Endothelial cell (in vitro differentiated cells): ENCODE measurements around the gene RPH3AL. TPM values are rescaled to one million over a fixed set of nuclear protein-coding genes. Genes with fewer than 3 reads are reported as not detected.

Experiments
- DNase-seq: peaks from one replicate; pipeline ENCODE4 v3.0.0; 2021; ENCODE audit warnings: low spot score
- H3K27ac Mint-ChIP-seq: one replicate; pipeline ENCODE4 v1.8.0; 2021; ENCODE audit warnings: mixed read lengths, inconsistent platforms; ENCODE audit not compliant: unreplicated experiment
- H3K27me3 Mint-ChIP-seq: one replicate; pipeline ENCODE4 v1.8.0; 2021; ENCODE audit warnings: mild to moderate bottlenecking, moderate library complexity, mixed read lengths, inconsistent platforms; ENCODE audit not compliant: unreplicated experiment
- H3K36me3 Mint-ChIP-seq: one replicate; pipeline ENCODE4 v1.8.0; 2021; ENCODE audit warnings: mild to moderate bottlenecking, low read depth, mixed read lengths, inconsistent platforms; ENCODE audit not compliant: unreplicated experiment
- H3K4me1 Mint-ChIP-seq: one replicate; pipeline ENCODE4 v1.8.0; 2021; ENCODE audit warnings: mild to moderate bottlenecking, mixed read lengths, inconsistent platforms; ENCODE audit not compliant: unreplicated experiment
- H3K4me3 Mint-ChIP-seq: one replicate; pipeline ENCODE4 v1.8.0; 2021; ENCODE audit warnings: mild to moderate bottlenecking, mixed read lengths, inconsistent platforms; ENCODE audit not compliant: unreplicated experiment
- H3K9me3 Mint-ChIP-seq: one replicate; pipeline ENCODE4 v1.8.0; 2021; ENCODE audit warnings: mixed read lengths, inconsistent platforms; ENCODE audit not compliant: unreplicated experiment
- CTCF ChIP-seq: fragments of 200-600 bp; sonication (generic); IDR thresholded peaks from one replicate; pipeline ENCODE4 v1.5.0; 2021; ENCODE audit warnings: antibody characterized with exemption; ENCODE audit not compliant: unreplicated experiment
- total RNA-seq: library from RNA; stranded (reverse); fragmentation: NEBNext Ultra II Directional; extraction: Animal tissue kit (Norgen Biotek cat#: 25700); gene quantifications from one replicate; pipeline ENCODE4 v1.2.1, GENCODE V29; 2021; ENCODE audit not compliant: unreplicated experiment

Gene RPH3AL
- total RNA-seq, 1 donor from 2014 or later: 3.4 TPM

GRCh38 chr17:178292-179065 is 174.1 kb downstream of the RPH3AL start:
- Mint-ChIP-seq H3K27me3 (peaks cover 19% of the 10 kb centered on the region), H3K36me3 (peaks cover 4% of the 10 kb centered on the region), H3K27ac (no peak overlapping the region), H3K9me3 (no peaks in the 10 kb centered on the region), H3K4me3 (no peak overlapping the region), H3K4me1 (peaks cover 4% of the 10 kb centered on the region)
- TF ChIP-seq CTCF: no peak
- DNase-seq: no peak

GRCh38 chr17:177762-178161 is 174.8 kb downstream of the RPH3AL start:
- peaks cover 17% of the 10 kb centered on the region for H3K27me3 Mint-ChIP-seq
- no peak for TF ChIP-seq CTCF
- peaks cover 4% of the 10 kb centered on the region for H3K36me3 Mint-ChIP-seq
- DNase-seq: no peak
- no peak overlapping the region for H3K27ac Mint-ChIP-seq
- no peaks in the 10 kb centered on the region for H3K9me3 Mint-ChIP-seq
- peaks cover 4% of the 10 kb centered on the region for H3K4me1 Mint-ChIP-seq
- H3K4me3 Mint-ChIP-seq: no peak overlapping the region

- DNase-seq: no peak
- Mint-ChIP-seq H3K4me3 (no peak overlapping the region), H3K9me3 (no peaks in the 10 kb centered on the region), H3K36me3 (peaks cover 2% of the 10 kb centered on the region), H3K4me1 (peaks cover 3% of the 10 kb centered on the region), H3K27me3 (peaks cover 13% of the 10 kb centered on the region), H3K27ac (no peak overlapping the region)
- TF ChIP-seq CTCF: no peak
Measured at GRCh38 chr17:177155-177554, 175.5 kb downstream of the RPH3AL start.

- Mint-ChIP-seq H3K9me3 (no peaks in the 10 kb centered on the region), H3K27me3 (peaks cover 9% of the 10 kb centered on the region)
- no peak for TF ChIP-seq CTCF
Measured at GRCh38 chr17:173166-173911, 179.3 kb downstream of the RPH3AL start.

GRCh38 chr17:172401-172800 is 180.2 kb downstream of the RPH3AL start:
- TF ChIP-seq CTCF: no peak
- Mint-ChIP-seq H3K27me3 (peaks cover 5% of the 10 kb centered on the region), H3K27ac (no peak overlapping the region), H3K4me1 (no peaks in the 10 kb centered on the region), H3K36me3 (no peaks in the 10 kb centered on the region), H3K9me3 (no peaks in the 10 kb centered on the region), H3K4me3 (no peak overlapping the region)
- DNase-seq: no peak

More at GRCh38 chr17:173166-173911, 179.3 kb downstream of the RPH3AL start:
- no peaks in the 10 kb centered on the region for H3K36me3 Mint-ChIP-seq
- no peaks in the 10 kb centered on the region for H3K4me1 Mint-ChIP-seq
- no peak overlapping the region for H3K27ac Mint-ChIP-seq
- no peak for DNase-seq
- no peak overlapping the region for H3K4me3 Mint-ChIP-seq
